ENCODE data around the gene ADGRL3. TPM values are rescaled to one million over a fixed set of nuclear protein-coding genes. Genes with fewer than 3 reads are reported as not detected.
"Not testable (repeated sequence)": the region's sequence is repeated elsewhere in the genome, so short reads cannot be mapped to it uniquely, and the experiment has no call there.

Gene ADGRL3
- total RNA-seq, 2 donors from 2014 or later: 48.0 to 54.3 TPM

DNA sequence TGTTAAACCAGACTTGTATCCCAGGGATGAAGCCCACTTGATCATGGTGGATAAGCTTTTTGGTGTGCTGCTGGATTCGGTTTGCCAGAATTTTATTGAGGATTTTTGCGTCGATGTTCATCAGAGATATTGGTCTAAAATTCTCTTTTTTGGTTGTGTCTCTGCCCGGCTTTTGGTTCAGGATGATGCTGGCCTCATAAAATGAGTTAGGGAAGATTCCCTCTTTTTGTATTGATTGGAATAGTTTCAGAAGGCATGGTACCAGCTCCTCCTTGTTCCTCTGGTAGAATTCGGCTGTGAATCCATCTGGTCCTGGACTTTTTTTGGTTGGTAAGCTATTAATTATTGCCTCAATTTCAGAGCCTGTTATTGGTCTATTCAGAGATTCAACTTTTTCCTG, 556.8 kb downstream of the ADGRL3 start:
- DNase-seq (ENCODE audit: low spot score); intact Hi-C loops (cut with DNase I): not testable (repeated sequence)

DNA sequence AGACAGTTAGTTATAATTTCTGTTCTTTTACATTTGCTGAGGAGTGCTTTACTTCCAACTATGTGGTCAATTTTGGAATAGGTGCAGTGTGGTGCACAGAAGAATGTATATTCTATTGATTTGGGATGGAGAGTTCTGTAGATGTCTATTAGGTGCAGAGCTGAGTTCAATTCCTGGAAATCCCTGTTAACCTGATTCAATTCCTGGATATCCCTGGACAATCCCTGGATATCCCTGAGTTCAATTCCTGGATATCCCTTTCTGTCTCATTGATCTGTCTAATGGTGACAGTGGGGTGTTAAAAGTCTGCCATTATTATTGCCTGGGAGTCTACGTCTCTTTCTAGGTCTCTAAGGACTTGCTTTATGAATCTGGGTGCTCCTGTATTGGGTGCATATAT, 557.9 kb downstream of the ADGRL3 start:
- intact Hi-C loops (cut with DNase I); DNase-seq (ENCODE audit: low spot score): not testable (repeated sequence)

DNA sequence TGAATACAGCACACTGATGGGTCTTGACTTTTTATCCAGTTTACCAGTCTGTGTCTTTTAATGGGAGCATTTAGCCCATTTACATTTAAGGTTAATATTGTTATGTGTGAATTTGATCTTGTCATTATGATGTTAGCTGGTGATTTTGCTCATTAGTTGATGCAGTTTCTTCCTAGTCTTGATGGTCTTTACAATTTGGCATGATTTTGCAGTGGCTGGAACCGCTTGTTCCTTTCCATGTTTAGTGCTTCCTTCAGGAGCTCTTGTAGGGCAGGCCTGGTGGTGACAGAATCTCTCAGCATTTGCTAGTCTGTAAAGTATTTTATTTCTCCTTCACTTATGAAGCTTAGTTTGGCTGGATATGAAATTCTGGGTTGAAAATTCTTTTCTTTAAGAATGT, 558.5 kb downstream of the ADGRL3 start:
- intact Hi-C loops (cut with DNase I); DNase-seq (ENCODE audit: low spot score): not testable (repeated sequence)

DNA sequence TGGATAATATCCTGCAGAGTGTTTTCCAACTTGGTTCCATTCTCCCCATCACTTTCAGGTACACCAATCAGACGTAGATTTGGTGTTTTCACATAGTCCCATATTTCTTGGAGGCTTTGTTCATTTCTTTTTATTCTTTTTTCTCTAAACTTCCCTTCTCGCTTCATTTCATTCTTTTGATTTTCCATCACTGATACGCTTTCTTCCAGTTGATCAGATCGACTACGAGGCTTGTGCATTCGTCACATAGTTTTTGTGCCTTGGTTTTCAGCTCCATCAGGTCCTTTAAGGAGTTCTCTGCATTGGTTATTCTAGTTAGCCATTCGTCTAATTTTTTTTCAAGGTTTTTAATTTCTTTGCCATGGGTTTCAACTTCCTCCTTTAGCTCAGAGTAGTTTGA, 559.1 kb downstream of the ADGRL3 start:
- DNase-seq (ENCODE audit: low spot score); intact Hi-C loops (cut with DNase I): not testable (repeated sequence)

DNA sequence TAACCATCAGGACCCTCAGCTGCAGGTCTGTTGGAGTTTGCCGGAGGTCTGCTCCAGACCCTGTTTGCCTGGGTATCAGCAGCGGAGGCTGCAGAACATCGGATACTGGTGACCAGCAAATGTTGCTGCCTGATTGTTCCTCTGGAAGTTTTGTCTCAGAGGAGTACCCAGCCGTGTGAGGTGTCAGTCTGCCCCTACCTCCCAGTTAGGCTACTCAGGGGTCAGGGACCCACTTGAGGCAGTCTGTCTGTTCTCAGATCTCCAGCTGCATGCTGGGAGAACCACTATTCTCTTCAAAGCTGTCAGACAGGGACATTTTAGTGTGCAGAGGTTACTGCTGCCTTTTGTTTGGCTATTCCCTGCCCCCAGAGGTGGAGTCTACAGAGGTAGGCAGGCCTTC, 559.8 kb downstream of the ADGRL3 start:
- DNase-seq (ENCODE audit: low spot score); intact Hi-C loops (cut with DNase I): not testable (repeated sequence)

DNA sequence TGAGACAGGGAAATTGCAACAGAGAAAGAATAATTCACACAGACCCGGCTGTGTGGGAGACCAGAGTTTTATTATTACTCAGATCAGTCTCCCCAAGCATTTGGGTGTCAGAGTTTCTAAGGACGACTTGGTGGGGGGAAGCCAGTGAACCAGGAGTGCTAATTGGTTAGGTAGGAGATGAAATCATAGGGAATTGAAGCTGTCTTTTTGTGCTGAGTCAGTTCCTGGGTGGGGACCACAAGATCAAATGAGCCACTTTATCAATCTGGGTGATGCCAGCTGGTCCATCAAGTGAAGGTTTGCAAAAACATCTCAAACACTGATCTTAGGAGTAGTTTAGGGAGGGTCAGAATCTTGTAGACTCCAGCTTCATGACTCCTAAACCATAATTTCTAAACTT, 560.7 kb downstream of the ADGRL3 start:
- intact Hi-C loops (cut with DNase I): no loop called here
- no peak for DNase-seq (ENCODE audit: low spot score)

DNA sequence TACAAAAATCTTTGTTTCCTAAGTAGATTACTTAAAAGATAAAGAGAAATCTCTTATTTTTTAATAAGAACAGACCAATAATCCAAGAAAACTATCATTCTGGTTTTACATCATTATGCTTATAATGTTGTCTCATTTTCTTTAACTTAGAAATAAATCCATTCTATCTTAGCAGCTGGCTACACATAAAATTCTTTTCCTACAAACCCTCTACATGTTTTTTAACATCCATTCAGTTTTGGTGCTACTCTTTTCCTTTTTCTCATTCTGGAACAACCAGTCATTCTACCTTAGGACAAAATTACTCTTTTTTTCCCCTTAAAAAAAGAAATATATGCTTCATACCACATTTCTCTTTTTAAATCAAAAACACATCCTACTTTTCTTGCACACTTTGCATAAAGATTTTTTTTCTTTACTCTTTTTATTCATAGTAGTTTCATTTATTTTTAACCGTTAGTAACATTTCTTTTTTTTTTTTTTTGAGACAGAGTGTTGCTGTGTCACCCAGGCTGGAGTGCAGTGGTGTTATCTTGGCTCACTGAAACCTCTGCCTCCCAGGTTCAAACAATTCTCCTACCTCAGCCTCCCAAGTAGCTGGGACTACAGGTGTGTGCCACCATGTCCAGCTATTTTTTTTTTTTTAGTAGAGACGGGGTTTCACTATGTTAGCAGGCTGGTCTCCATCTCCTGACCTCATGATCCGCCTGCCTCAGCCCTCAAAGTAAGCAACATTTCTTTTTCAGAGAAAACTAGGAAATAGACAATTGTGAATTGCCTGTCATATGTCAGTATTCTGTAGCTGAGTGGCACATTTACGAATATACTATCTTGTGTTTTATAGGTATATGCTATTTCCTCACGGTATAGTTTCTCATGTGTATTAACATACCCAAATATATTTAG, 562.8 kb downstream of the ADGRL3 start:
- intact Hi-C loops (cut with DNase I): no loop called here

DNA sequence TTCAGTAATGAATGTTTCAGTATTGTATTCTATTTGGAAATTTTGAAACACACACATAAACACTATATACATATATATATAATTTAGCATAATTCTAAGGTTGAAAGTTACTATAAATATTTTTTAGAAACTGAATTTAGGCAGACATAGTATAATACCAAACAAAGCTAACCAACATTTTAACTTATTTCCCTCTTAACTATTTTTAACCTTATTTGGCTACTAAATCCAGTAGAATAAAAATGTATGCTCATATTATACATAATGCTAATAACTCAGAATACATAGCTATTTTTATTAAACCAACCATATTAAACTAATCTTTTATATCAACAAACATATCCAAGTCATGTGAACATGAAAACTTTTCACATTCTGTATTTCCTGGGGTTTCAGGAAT, 563.6 kb downstream of the ADGRL3 start:
- no peak for DNase-seq (ENCODE audit: low spot score)
- intact Hi-C loops (cut with DNase I): no loop called here

More for the DNA sequence above, 562.8 kb downstream of the ADGRL3 start:
- no peak for DNase-seq (ENCODE audit: low spot score)

DNA sequence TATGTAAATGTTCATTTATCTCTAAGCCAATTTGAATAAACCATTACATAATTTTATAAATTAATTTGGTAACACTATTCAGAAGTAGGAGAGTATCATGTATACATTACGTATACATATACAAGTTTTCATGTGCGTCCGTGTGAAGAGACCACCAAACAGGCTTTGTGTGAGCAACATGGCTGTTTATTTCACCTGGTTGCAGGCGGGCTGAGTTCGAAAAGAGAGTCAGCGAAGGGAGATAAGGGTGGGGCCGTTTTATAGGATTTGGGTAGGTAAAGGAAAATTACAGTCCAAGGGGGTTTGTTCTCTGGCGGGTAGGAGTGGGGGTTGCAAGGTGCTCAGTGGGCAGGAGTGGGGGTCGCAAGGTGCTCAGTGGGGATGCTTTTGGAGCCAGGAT, 564.0 kb downstream of the ADGRL3 start:
- intact Hi-C loops (cut with DNase I); DNase-seq (ENCODE audit: low spot score): not testable (repeated sequence)

DNA sequence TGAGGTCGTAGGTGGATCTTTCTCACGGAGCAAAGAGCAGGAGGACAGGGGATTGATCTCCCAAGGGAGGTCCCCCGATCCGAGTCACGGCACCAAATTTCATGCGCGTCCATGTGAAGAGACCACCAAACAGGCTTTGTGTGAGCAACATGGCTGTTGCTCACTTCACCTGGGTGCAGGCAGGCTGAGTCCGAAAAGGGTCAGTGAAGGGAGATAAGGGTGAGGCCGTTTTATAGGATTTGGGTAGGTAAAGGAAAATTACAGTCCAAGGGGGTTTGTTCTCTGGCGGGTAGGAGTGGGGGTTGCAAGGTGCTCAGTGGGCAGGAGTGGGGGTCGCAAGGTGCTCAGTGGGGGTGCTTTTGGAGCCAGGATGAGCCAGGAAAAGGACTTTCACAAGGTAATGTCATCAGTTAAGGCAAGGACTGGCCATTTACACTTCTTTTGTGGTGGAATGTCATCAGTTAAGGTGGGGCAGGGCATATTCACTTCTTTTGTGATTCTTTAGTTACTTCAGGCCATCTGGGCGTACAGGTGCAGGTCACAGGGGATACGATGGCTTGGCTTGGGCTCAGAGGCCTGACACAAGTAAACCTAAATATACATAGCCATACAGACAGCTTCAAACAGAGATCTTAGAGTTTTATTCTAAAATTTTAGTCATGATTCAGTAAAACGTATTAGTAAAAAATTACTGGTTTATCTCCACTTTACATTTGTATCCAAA, 569.5 kb downstream of the ADGRL3 start:
- intact Hi-C loops (cut with DNase I); DNase-seq (ENCODE audit: low spot score): not testable (repeated sequence)

DNA sequence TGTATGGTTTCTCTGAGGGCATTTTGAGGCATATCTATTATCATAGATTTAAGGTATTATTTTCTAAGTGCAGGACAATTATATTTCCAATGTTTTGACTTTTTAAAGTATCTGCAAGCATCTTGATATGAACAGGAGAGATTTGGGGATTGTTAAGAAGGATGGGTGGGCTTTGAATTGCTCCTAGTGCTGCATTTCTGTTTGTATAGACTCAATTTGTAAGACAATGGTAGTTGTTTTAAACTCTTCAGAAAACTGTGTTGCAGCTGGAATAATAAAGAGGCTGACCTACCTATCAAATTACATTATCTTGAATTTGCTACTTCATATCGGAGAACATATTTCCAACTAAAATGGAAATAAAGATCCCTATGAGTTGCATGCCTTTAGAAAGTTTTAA, 570.3 kb downstream of the ADGRL3 start:
- intact Hi-C loops (cut with DNase I): no loop called here

DNA sequence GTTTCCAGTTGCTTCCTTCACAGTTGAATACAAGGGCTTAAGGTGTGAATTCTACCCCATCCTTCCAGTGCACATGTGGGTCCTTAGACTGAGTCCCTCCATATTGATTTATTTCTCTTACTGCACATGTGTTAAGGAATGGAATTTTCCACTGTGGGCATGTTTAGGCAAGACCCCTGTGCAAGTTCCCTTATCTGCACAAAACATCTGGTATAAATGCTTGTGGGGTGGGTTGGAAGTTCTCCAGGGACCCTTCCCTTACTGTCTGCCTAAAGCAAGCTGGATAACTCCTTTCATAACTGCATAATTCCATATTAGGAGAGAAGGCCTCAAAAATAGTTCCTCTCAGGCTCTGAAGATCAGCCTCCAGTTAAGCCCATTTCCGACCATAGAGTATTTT, 570.9 kb downstream of the ADGRL3 start:
- intact Hi-C loops (cut with DNase I): no loop called here
- no peak for DNase-seq (ENCODE audit: low spot score)

More for the DNA sequence above, 570.3 kb downstream of the ADGRL3 start:
- no peak for DNase-seq (ENCODE audit: low spot score)

DNA sequence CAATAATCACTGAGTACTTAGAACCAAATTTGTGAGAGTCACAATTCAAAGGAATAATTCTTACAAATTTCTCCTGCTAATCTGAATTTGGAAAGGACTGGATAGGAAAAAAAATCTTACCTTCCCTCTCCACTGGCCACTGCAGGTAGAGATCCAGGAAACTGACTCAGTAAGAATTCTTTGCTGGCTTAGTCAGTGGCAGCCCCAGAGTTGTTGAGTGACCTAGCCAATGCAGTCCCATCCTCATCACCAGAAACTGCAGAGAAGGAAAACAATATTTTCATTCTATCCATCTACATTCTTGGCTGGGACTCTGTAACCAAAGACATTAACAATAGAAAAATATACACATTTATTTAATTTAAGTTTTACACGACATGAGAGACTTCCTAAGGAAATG, 572.0 kb downstream of the ADGRL3 start:
- DNase-seq (ENCODE audit: low spot score): no peak
- intact Hi-C loops (cut with DNase I): no loop called here

DNA sequence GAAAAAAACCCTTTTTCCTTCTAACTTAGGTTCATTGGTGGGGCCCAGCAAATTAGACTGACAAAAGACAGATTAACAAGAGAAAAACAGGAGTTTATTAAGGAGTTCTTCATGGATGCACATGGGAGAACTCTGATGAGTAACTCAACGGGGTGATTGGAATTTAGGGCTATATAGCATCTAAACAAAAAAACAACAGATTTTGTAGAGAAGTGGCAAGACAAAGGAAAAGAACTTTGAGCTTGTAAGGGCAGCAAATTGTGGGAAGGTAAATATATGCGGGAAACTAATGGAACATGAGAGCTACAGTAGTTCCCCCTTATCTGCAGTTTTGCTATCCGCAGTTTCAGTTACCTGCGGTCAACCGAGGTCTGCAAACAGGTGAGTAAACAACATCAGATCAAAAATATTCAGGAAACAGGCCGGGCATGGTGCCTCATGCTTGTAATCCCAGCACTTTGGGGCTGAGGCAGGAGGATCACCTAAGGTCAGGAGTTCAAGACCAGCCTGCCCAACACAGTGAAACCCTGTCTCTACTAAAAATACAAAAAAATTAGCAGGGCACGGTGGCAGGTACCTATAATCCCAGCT, 573.6 kb downstream of the ADGRL3 start:
- DNase-seq (ENCODE audit: low spot score): no peak
- intact Hi-C loops (cut with DNase I): no loop called here

DNA sequence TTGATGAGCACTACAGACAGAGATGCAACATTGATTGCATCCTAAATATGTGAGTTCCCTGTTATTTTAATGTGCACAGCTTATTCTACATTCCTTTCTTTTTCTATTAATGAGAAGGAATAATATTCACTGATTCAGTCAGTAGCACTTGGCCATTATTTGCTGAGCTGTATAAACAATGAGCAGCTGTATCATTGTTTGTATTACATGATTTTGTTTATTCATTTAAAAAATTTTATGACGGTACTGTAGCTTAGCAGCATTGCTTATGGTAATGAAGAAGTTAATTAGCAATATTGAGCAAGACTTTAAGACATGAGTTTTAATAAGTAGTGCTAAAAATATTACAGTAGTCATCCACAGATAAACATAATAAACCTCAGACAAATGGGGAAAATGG, 582.0 kb downstream of the ADGRL3 start:
- intact Hi-C loops (cut with DNase I): no loop called here
- no peak for DNase-seq (ENCODE audit: low spot score)

DNA sequence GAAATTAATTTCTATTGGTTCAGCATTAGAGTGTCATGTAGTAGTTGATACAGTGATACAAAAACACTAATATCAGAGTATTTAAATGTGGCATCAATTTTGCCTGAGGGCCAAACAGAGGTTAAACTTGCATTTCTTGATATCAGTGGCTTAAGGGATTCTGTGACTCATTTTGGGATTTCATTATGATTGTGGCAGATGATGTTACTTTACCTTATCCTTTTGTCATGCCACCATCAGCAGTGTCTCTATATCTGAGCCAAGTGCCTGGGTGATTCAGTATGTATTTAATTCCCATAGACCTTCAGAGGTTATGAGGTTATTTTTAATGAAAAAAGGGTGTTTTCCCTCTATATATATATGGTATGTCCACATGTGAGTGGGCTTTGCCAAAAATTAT, 582.9 kb downstream of the ADGRL3 start:
- no peak for DNase-seq (ENCODE audit: low spot score)
- intact Hi-C loops (cut with DNase I): no loop called here

DNA sequence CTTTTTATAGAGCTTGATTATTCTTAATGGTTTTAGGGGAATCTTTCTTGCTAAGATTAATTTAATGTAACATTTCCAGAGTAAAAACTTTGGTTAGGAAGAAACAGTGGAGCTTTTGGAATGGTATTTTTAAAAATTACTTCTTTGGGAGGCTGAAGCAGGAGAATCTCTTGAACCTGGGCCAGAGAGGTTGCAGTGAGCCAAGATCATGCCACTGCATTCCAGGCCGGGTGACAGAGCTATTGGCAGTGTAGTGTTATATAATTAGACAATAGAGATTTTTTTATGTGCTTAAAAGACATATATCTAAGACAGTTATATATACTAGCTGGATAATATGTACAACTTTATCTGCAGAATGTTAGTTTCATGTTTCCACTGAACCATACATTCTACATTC, 585.6 kb downstream of the ADGRL3 start:
- no peak for DNase-seq (ENCODE audit: low spot score)
- intact Hi-C loops (cut with DNase I): no loop called here

DNA sequence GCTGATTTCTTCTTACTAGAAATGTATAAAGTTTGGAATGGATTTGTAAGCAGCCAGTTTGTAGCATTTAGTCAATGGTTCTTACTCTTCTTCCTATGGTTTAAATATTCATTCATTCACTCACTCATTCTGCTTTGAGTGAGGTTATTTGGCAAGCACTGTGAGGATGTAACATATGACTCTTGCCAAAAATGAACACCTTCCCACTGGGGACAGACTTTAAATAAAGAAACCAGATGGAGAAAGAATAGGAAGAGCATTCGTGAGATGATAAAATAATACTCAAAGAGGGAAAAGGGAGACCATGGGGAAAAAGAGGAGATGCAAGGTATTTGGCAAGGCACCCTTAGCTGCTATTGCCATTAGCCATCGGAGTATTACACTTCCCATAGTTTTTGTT, 586.1 kb downstream of the ADGRL3 start:
- DNase-seq (ENCODE audit: low spot score): no peak
- intact Hi-C loops (cut with DNase I): no loop called here

DNA sequence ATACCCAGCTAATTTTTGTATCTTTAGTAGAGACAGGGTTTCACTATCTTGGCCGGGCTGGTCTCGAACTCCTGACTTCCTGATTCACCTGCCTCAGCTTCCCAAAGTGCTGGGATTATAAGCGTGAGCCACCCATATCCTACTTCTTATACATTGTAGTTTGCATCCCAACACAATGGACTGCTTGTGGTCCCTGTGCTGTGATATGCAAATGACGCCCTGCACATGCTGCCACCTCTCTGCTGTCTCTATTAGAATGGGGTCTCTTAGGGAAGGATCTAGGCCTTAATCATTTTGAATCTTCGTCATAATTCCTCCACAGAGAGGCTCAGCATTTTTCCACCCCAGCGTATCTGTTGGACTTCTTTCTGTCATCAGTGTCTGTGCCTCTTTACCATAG, 595.9 kb downstream of the ADGRL3 start:
- DNase-seq (ENCODE audit: low spot score): no peak
- intact Hi-C loops (cut with DNase I): no loop called here

DNA sequence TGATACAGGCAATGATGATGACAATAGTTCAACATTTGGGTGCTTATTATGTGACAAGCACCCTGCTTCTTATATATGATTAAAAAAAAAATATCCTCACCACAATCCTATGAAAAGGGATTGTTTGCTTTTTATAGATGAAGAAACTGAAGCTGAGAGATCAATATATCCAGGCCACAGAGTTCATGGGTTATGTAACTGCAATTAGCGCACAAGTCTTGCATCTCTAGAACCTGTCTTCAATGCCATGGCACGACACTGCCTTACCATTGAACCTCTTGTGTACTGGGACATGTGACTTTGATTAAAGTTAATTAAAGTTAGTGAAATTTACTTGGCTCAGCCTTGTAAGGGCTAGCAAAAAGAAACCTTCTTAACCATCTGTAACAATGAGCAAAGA, 599.7 kb downstream of the ADGRL3 start:
- intact Hi-C loops (cut with DNase I): loop anchor here in 1 of 2 donors (2.0 kb wide), 1 partner anchor 45 kb away; no protein-coding TSS in a partner anchor
- no peak for DNase-seq (ENCODE audit: low spot score)
